Measurements from ENCODE around the gene PTPRT. TPM values are rescaled to one million over a fixed set of nuclear protein-coding genes. Genes with fewer than 3 reads are reported as not detected.
A peak's percentile ranks its signal among the peaks of the same experiment; 100 is the strongest.

The PTPRT gene
- polyA plus RNA-seq, 4 donors: 0.07 to 0.58 (median 0.27) TPM; not detected in 1

- H3K27me3 ChIP-seq (ENCODE audit: control insufficient read depth in 3 of 3, insufficient read depth in 3 of 3, low read length in 3 of 3): no peaks in the 10 kb centered on the region
- no peaks in the 10 kb centered on the region for H3K9me3 ChIP-seq (ENCODE audit: control insufficient read depth in 2 of 2, insufficient read depth in 1 of 2, low read depth in 1 of 2, low read length in 1 of 2)
- no peak overlapping the region for H3K27ac ChIP-seq (ENCODE audit: low read depth in 1 of 3, low read length in 2 of 3)
- FAIRE-seq (no peak), DNase-seq (no peak)
- H3K4me3 ChIP-seq (ENCODE audit: low read depth in 1 of 3, low read length in 3 of 3): no peak overlapping the region
- no peaks in the 10 kb centered on the region for H3K36me3 ChIP-seq (ENCODE audit: control insufficient read depth in 3 of 3, insufficient read depth in 2 of 3, low read depth in 1 of 3, low read length in 3 of 3)
- H3K4me1 ChIP-seq (ENCODE audit: control insufficient read depth in 3 of 3, insufficient read depth in 2 of 3, low read depth in 1 of 3, low read length in 2 of 3): no peaks in the 10 kb centered on the region
- 73 to 82% (median 80%) methylated on average over 15 of the region's 15 CpGs for WGBS, 3 donors
These were observed 1079.4 kb downstream of the PTPRT start for GRCh38 chr20:42110301-42110700.

- Histone ChIP-seq H3K27me3 (ENCODE audit: control insufficient read depth in 3 of 3, insufficient read depth in 3 of 3, low read length in 3 of 3) (no peaks in the 10 kb centered on the region), H3K9me3 (ENCODE audit: control insufficient read depth in 2 of 2, insufficient read depth in 1 of 2, low read depth in 1 of 2, low read length in 1 of 2) (no peaks in the 10 kb centered on the region), H3K4me1 (ENCODE audit: control insufficient read depth in 3 of 3, insufficient read depth in 2 of 3, low read depth in 1 of 3, low read length in 2 of 3) (peaks cover 0 to 44% (median 2%) of the 10 kb centered on the region in 3 donors), H3K27ac (ENCODE audit: low read depth in 1 of 3, low read length in 2 of 3) (no peak overlapping the region), H3K36me3 (ENCODE audit: control insufficient read depth in 3 of 3, insufficient read depth in 2 of 3, low read depth in 1 of 3, low read length in 3 of 3) (no peaks in the 10 kb centered on the region), H3K4me3 (ENCODE audit: low read depth in 1 of 3, low read length in 3 of 3) (no peak overlapping the region)
- no peak for FAIRE-seq
- DNase-seq: no peak
- 82 to 89% (median 83%) methylated on average over 12 of the region's 12 CpGs for WGBS, 3 donors
These were observed 1087.7 kb downstream of the PTPRT start for GRCh38 chr20:42102000-42102399.

- no peaks in the 10 kb centered on the region for H3K27me3 ChIP-seq (ENCODE audit: control insufficient read depth in 3 of 3, insufficient read depth in 3 of 3, low read length in 3 of 3)
- H3K4me1 ChIP-seq (ENCODE audit: control insufficient read depth in 3 of 3, insufficient read depth in 2 of 3, low read depth in 1 of 3, low read length in 2 of 3): peaks cover 0 to 51% (median 2%) of the 10 kb centered on the region in 3 donors
- 19 to 58% (median 33%) methylated on average over 9 of the region's 9 CpGs for WGBS, 3 donors
- no peaks in the 10 kb centered on the region for H3K36me3 ChIP-seq (ENCODE audit: control insufficient read depth in 3 of 3, insufficient read depth in 2 of 3, low read depth in 1 of 3, low read length in 3 of 3)
- H3K4me3 ChIP-seq (ENCODE audit: low read depth in 1 of 3, low read length in 3 of 3): no peak overlapping the region
- peak overlapping the region in 1 of 3 donors; percentile 81 for H3K27ac ChIP-seq (ENCODE audit: low read depth in 1 of 3, low read length in 2 of 3)
- H3K9me3 ChIP-seq (ENCODE audit: control insufficient read depth in 2 of 2, insufficient read depth in 1 of 2, low read depth in 1 of 2, low read length in 1 of 2): no peaks in the 10 kb centered on the region
- DNase-seq (peak; percentile 35 to 81), FAIRE-seq (no peak)
These were observed 1089.5 kb downstream of the PTPRT start for GRCh38 chr20:42100137-42100704.

- peak; percentile 12 to 57 for DNase-seq
- Histone ChIP-seq H3K4me1 (ENCODE audit: control insufficient read depth in 3 of 3, insufficient read depth in 2 of 3, low read depth in 1 of 3, low read length in 2 of 3) (peaks cover 0 to 51% (median 2%) of the 10 kb centered on the region in 3 donors), H3K9me3 (ENCODE audit: control insufficient read depth in 2 of 2, insufficient read depth in 1 of 2, low read depth in 1 of 2, low read length in 1 of 2) (no peaks in the 10 kb centered on the region), H3K36me3 (ENCODE audit: control insufficient read depth in 3 of 3, insufficient read depth in 2 of 3, low read depth in 1 of 3, low read length in 3 of 3) (no peaks in the 10 kb centered on the region), H3K27ac (ENCODE audit: low read depth in 1 of 3, low read length in 2 of 3) (peak overlapping the region in 1 of 3 donors; percentile 81), H3K4me3 (ENCODE audit: low read depth in 1 of 3, low read length in 3 of 3) (no peak overlapping the region), H3K27me3 (ENCODE audit: control insufficient read depth in 3 of 3, insufficient read depth in 3 of 3, low read length in 3 of 3) (no peaks in the 10 kb centered on the region)
- WGBS, 3 donors: 6 to 64% (median 41%) methylated on average over 7 of the region's 7 CpGs
- no peak for FAIRE-seq
These were observed 1090.6 kb downstream of the PTPRT start for GRCh38 chr20:42099101-42099500.

GRCh38 chr20:42098418-42098817 is 1091.3 kb downstream of the PTPRT start:
- WGBS, 3 donors: 28 to 53% (median 32%) methylated on average over 8 of the region's 8 CpGs
- FAIRE-seq: no peak
- H3K27ac ChIP-seq (ENCODE audit: low read depth in 1 of 3, low read length in 2 of 3): peak overlapping the region in 1 of 3 donors; percentile 81

GRCh38 chr20:42097741-42098140 is 1092.0 kb downstream of the PTPRT start:
- Histone ChIP-seq H3K9me3 (ENCODE audit: control insufficient read depth in 2 of 2, insufficient read depth in 1 of 2, low read depth in 1 of 2, low read length in 1 of 2) (no peaks in the 10 kb centered on the region), H3K4me1 (ENCODE audit: control insufficient read depth in 3 of 3, insufficient read depth in 2 of 3, low read depth in 1 of 3, low read length in 2 of 3) (peaks cover 0 to 51% (median 2%) of the 10 kb centered on the region in 3 donors), H3K4me3 (ENCODE audit: low read depth in 1 of 3, low read length in 3 of 3) (no peak overlapping the region), H3K36me3 (ENCODE audit: control insufficient read depth in 3 of 3, insufficient read depth in 2 of 3, low read depth in 1 of 3, low read length in 3 of 3) (no peaks in the 10 kb centered on the region), H3K27ac (ENCODE audit: low read depth in 1 of 3, low read length in 2 of 3) (peak overlapping the region in 1 of 3 donors; percentile 81), H3K27me3 (ENCODE audit: control insufficient read depth in 3 of 3, insufficient read depth in 3 of 3, low read length in 3 of 3) (no peaks in the 10 kb centered on the region)
- WGBS, 3 donors: 18 to 59% (median 30%) methylated on average over 5 of the region's 5 CpGs
- peak; percentile 29 to 82 for DNase-seq
- FAIRE-seq: no peak

More at GRCh38 chr20:42098418-42098817, 1091.3 kb downstream of the PTPRT start:
- DNase-seq: peak; percentile 26 to 45
- H3K4me3 ChIP-seq (ENCODE audit: low read depth in 1 of 3, low read length in 3 of 3): no peak overlapping the region
- H3K36me3 ChIP-seq (ENCODE audit: control insufficient read depth in 3 of 3, insufficient read depth in 2 of 3, low read depth in 1 of 3, low read length in 3 of 3): no peaks in the 10 kb centered on the region
- H3K9me3 ChIP-seq (ENCODE audit: control insufficient read depth in 2 of 2, insufficient read depth in 1 of 2, low read depth in 1 of 2, low read length in 1 of 2): no peaks in the 10 kb centered on the region
- peaks cover 0 to 51% (median 2%) of the 10 kb centered on the region in 3 donors for H3K4me1 ChIP-seq (ENCODE audit: control insufficient read depth in 3 of 3, insufficient read depth in 2 of 3, low read depth in 1 of 3, low read length in 2 of 3)
- H3K27me3 ChIP-seq (ENCODE audit: control insufficient read depth in 3 of 3, insufficient read depth in 3 of 3, low read length in 3 of 3): no peaks in the 10 kb centered on the region

GRCh38 chr20:42095221-42095620 is 1094.5 kb downstream of the PTPRT start:
- WGBS, 3 donors: 64 to 69% (median 66%) methylated on average over 2 of the region's 2 CpGs

GRCh38 chr20:42093542-42094440 is 1095.9 kb downstream of the PTPRT start:
- Histone ChIP-seq H3K27me3 (ENCODE audit: control insufficient read depth in 3 of 3, insufficient read depth in 3 of 3, low read length in 3 of 3) (no peaks in the 10 kb centered on the region), H3K9me3 (ENCODE audit: control insufficient read depth in 2 of 2, insufficient read depth in 1 of 2, low read depth in 1 of 2, low read length in 1 of 2) (no peaks in the 10 kb centered on the region), H3K4me3 (ENCODE audit: low read depth in 1 of 3, low read length in 3 of 3) (no peak overlapping the region), H3K27ac (ENCODE audit: low read depth in 1 of 3, low read length in 2 of 3) (no peak overlapping the region), H3K36me3 (ENCODE audit: control insufficient read depth in 3 of 3, insufficient read depth in 2 of 3, low read depth in 1 of 3, low read length in 3 of 3) (no peaks in the 10 kb centered on the region), H3K4me1 (ENCODE audit: control insufficient read depth in 3 of 3, insufficient read depth in 2 of 3, low read depth in 1 of 3, low read length in 2 of 3) (peaks cover 0 to 24% (median 1%) of the 10 kb centered on the region in 3 donors)
- FAIRE-seq: no peak
- DNase-seq: no peak
- WGBS, 3 donors: 46 to 65% (median 51%) methylated on average over 14 of the region's 14 CpGs

More at GRCh38 chr20:42095221-42095620, 1094.5 kb downstream of the PTPRT start:
- DNase-seq (no peak), FAIRE-seq (no peak)
- no peaks in the 10 kb centered on the region for H3K27me3 ChIP-seq (ENCODE audit: control insufficient read depth in 3 of 3, insufficient read depth in 3 of 3, low read length in 3 of 3)
- no peak overlapping the region for H3K4me3 ChIP-seq (ENCODE audit: low read depth in 1 of 3, low read length in 3 of 3)
- peaks cover 0 to 34% (median 2%) of the 10 kb centered on the region in 3 donors for H3K4me1 ChIP-seq (ENCODE audit: control insufficient read depth in 3 of 3, insufficient read depth in 2 of 3, low read depth in 1 of 3, low read length in 2 of 3)
- H3K27ac ChIP-seq (ENCODE audit: low read depth in 1 of 3, low read length in 2 of 3): no peak overlapping the region
- no peaks in the 10 kb centered on the region for H3K9me3 ChIP-seq (ENCODE audit: control insufficient read depth in 2 of 2, insufficient read depth in 1 of 2, low read depth in 1 of 2, low read length in 1 of 2)
- H3K36me3 ChIP-seq (ENCODE audit: control insufficient read depth in 3 of 3, insufficient read depth in 2 of 3, low read depth in 1 of 3, low read length in 3 of 3): no peaks in the 10 kb centered on the region
